NCI-H446 treated with DMSO at 0.1 percent for 48 hours (cell line): ENCODE results near the gene ASF1A.

Experiments used
- DNase-seq: peaks from one replicate; lab custom pipeline; 2025; lab: John Stamatoyannopoulos, UW

Gene ASF1A

DNA sequence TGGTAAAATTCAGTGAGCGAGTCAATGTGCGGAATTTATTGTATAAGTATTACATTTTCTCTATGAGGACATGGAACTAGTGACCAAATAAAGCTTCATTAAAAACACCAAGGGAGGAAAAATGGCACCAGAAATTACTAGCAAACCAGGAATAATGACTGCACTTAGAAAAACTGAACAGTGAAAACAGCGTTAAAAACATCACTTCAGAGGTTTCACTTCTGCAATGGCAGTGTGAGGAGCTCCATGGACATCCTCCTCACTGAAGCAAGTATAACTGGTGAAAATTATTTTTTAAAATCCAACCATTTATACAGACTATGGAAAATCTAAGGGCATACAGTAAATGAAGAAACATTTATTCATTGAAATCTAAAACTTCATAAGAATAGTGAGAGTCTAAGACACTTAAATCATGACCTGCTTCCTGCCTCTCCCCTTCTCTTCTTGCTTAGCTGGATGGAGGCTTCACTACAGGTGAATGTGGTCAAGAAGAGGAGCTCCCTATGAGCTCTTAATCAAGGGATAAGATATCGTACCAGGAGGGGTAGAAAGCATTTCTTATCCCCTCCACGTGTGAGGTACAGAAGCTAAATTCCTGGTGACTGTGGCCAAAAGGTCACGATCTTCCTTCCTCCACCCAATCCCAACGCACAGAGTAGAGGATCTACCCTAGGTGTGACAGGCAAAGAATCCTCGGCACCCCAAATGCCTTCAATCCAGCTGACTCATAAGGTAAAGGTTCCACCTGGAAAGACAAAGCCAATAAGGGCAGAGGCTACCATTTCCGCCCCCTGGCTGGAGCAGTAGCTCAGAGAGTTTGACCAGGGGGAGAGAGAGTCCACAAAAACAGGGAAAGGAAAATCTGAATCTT lies 12.3 kb upstream of the ASF1A start:
- DNase-seq = no peak

- no peak for DNase-seq
Measured at GRCh38 chr6:118882314-118882905, 11.5 kb upstream of the ASF1A start.

GRCh38 chr6:118886641-118887040 lies 7.3 kb upstream of the ASF1A start:
- DNase-seq = no peak

DNA sequence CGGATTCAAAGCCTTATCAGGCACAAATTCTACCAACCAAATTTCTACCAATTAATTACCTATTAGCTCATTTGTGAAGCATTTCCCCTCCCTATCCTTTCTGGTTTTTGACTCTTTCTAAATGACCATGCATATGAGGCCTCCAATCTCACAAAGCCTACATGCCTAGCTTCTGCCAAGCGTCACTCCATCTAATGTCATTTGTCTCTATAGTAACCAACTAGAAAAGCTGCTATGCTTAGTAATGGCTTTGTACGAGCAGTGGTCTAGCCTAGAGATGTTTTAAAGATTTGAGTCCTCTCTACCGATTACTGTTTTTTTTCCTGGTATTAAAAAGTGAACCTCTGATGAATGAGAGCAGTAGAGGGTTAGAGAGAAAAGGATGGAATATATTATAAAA lies 4.8 kb upstream of the ASF1A start:
- DNase-seq = no peak

- DNase-seq = no peak
Measured at GRCh38 chr6:118890997-118891790, 2.8 kb upstream of the ASF1A start.

DNA sequence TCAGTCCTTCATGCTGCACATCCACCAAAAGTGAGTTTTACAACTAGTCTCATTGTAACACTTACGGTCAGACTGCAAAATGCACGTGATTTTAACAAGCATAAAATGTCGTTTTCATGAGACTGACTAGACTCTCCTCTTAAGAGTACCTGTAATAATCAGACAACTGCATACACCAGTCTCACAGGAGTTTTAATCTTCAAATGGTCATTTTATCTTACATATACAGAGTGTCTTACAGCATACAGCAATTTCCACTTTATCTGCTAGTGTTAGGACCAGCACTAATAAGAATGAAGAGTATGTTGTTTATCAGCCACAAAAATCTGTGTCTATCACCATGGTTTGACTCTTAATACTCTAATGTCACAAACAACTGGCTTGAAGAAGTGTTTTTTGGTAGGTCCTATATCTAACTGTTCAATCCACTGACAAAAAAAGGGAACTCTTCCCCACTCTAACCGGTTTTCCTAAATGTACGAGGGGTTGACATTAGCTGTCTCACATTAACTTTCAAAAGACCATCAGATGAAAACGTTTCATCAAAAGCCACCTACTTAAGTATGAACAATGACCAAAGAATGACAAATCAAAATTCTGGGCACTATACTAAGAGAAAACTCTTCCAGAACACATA lies 1.5 kb upstream of the ASF1A start:
- no peak for DNase-seq

GRCh38 chr6:118893064-118893806 lies 717 bp upstream of the ASF1A start:
- peak; percentile 68 for DNase-seq

DNA sequence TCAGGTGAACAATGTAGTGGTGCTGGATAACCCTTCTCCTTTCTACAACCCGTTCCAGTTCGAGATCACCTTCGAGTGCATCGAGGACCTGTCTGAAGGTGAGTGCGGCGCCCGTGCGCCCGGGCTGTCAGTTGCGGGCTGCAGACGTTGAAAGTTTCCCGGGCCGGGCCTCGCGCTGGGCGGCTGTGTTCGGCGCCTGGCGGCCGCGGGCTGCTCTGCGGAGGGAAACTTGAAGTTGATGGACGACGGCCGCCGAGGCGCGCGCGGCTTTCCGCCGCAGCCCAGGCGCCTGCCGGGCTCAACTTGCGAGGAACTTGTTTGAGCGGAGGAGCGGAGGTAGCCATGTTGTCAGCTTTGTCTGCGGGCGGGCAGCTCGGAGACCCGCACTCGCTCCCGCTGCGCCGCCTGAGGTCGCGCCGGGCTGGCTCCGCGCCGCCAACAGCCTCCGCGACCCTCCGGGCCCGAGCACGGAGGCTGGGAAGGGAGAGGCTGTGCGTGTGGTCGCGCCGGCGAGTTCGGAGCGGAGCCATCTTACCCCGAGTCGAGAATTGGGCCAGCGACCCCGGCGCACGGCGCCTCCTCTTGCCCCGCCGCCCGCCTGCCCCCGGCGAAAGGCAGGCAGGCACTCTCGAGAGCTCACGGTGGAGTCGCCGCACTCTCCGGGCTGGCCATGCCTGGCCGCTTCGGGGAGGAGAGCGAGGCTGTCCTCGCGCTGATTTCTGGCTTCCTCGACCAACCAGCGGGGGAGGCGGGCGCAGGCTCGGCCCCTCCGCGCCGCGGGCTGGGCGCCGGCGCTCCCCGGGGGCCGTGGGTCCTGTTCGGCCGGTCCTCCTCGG lies 691 bp downstream of the ASF1A start:
- no peak for DNase-seq

GRCh38 chr6:118895261-118895560 lies 1.3 kb downstream of the ASF1A start:
- no peak for DNase-seq

DNA sequence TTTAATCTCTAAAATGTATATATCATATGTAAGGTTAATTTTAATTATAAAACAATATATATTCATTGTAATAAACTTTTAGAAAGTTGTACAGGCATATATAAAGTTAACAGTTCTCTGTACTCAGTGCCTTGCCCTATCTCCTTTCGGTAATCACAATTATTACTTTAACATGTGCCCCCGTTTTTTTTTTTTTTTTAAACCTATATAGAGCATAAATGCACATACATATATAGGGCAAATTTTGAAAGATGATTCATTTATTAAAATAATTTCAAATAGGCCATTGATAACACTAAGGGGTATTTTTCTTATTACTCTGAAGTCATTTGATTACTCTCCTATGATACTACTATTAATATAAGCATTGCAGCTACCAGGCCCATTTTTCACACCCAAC lies 1.9 kb downstream of the ASF1A start:
- no peak for DNase-seq

- DNase-seq = peak; percentile 18
Measured at GRCh38 chr6:118896339-118897136, 2.6 kb downstream of the ASF1A start.

DNA sequence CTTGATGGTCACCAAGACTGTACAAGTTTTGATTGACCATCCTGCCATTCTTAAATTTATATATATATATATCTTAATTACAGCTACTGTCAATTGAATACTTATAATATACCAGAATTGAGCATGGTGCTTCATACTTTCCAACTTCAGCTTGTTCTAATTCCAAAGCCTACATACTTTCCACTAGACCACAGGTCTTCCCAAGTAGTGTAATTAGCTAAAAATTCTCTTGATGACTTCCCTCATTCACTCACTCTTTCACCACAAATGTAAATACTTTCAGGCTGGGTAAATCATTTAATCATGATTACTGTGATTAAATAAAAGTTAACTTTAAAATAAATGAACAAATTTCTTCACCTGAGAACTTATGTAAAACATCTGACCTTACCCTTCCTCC lies 3.4 kb downstream of the ASF1A start:
- DNase-seq = no peak

- DNase-seq = no peak
Measured at GRCh38 chr6:118899948-118900347, 6.0 kb downstream of the ASF1A start.

DNA sequence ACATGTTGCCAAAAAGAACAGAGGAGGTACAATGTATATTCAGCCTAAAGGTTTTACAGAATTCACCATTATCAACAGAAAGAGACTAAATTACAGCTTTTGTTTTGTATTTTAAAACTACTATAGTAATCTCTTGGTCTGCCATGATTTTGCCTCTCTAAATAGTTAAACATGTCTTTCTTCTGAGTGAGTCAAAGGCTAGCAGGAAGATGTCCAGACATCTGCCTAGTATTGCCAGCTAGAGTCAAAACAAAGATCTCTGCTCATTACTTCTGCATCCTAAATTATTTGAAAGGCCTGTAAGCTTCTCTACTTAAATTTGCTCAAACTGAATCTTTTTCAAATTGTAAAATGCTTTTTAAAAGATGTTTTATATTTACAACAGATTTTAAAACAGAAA lies 8.8 kb downstream of the ASF1A start:
- DNase-seq = no peak

GRCh38 chr6:118903138-118903537 lies 9.2 kb downstream of the ASF1A start:
- DNase-seq = no peak

DNA sequence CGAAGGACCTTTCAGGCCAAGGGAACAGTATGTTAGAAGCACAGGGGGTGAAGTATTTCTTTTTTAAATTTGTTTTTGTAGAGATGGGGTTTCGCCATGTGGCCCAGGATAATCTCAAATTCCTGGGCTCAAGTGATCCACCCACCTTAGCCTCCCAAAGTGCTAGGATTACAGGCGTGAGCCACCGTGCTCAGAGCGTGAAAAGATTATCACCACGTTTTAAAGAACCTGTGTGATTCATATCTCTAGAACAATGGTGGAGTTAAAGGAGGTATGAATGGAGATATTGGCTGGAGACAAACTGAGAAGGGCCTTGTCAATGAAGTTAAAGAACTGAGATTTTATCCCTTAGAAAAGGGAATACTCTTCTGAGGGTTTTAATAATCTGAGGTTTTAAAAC lies 9.7 kb downstream of the ASF1A start:
- DNase-seq = no peak

DNA sequence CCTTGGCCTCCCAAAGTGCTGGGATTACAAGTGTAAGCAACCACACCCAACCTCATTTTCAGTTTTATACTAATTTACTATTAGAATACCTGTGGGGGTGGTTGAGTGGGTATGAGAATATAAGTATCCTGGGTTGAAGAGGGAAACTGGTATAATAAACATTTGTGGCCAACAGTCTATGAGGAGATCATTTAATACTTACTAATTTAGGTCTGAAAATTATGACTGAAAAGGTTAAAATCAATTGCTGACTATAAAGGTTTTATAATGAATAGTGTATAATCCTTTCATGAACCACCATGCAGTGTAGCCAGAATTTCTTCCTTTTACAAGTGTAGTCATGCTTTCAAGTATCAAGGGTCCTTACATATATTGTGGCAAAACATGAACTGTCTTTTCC lies 11.1 kb downstream of the ASF1A start:
- no peak for DNase-seq

- DNase-seq = no peak
Measured at GRCh38 chr6:118905851-118906250, 11.9 kb downstream of the ASF1A start.

GRCh38 chr6:118908441-118908840 lies 14.5 kb downstream of the ASF1A start:
- no peak for DNase-seq

GRCh38 chr6:118912646-118913045 lies 18.7 kb downstream of the ASF1A start:
- peak; percentile 48 for DNase-seq
